Stimulated activated CD8-positive, alpha-beta memory T cell treated with anti-CD3 and anti-CD28 coated beads, Interleukin-7, amount 100 ng/mL, for 1 hour (primary cell): Measurements from ENCODE around the gene ANGPT4.
"Not testable (repeated sequence)": the region's sequence is repeated elsewhere in the genome, so short reads cannot be mapped to it uniquely, and the experiment has no call there.

Source experiments
- DNase-seq, 2 donors: peaks; one replicate each; pipeline ENCODE4 v3.0.0-alpha.2; 2020; ENCODE audit warnings: low read depth in 2 of 2

Gene ANGPT4

GRCh38 chr20:844473-845225, 71.5 kb downstream of the ANGPT4 start:
- DNase-seq: peak; percentile 74 to 81

- no peak for DNase-seq
Measured at GRCh38 chr20:843912-844311, 72.2 kb downstream of the ANGPT4 start.

- no peak for DNase-seq
Measured at GRCh38 chr20:842547-842940, 73.6 kb downstream of the ANGPT4 start.

GRCh38 chr20:841568-842546, 74.3 kb downstream of the ANGPT4 start:
- no peak for DNase-seq

GRCh38 chr20:840858-841567, 75.1 kb downstream of the ANGPT4 start:
- DNase-seq: no peak

- DNase-seq: no peak
Measured at GRCh38 chr20:840503-840857, 75.7 kb downstream of the ANGPT4 start.

- no peak for DNase-seq
Measured at GRCh38 chr20:839626-840025, 76.5 kb downstream of the ANGPT4 start.

GRCh38 chr20:839015-839414, 77.1 kb downstream of the ANGPT4 start:
- DNase-seq: no peak

- DNase-seq: no peak
Measured at GRCh38 chr20:836190-836589, 79.9 kb downstream of the ANGPT4 start.

- no peak for DNase-seq
Measured at GRCh38 chr20:835608-836045, 80.5 kb downstream of the ANGPT4 start.

- DNase-seq: no peak
Measured at GRCh38 chr20:834151-834746, 81.9 kb downstream of the ANGPT4 start.

- peak; percentile 93 to 94 for DNase-seq
Measured at GRCh38 chr20:833450-834150, 82.5 kb downstream of the ANGPT4 start, which contains the start of gene FAM110A. Gene FAM110A, plus strand, starts transcription at chr20:833715. Its CDS starts 11,090 bp downstream, at chr20:844805.

GRCh38 chr20:833121-833449, 83.0 kb downstream of the ANGPT4 start:
- no peak for DNase-seq

- no peak for DNase-seq
Measured at GRCh38 chr20:831956-832355, 84.2 kb downstream of the ANGPT4 start.

- DNase-seq: no peak
Measured at GRCh38 chr20:831251-831650, 84.9 kb downstream of the ANGPT4 start.

- no peak for DNase-seq
Measured at GRCh38 chr20:830011-830521, 86.1 kb downstream of the ANGPT4 start.

- no peak for DNase-seq
Measured at GRCh38 chr20:829551-829950, 86.6 kb downstream of the ANGPT4 start.

- DNase-seq: no peak
Measured at GRCh38 chr20:828987-829386, 87.1 kb downstream of the ANGPT4 start.

GRCh38 chr20:827981-828380, 88.2 kb downstream of the ANGPT4 start:
- DNase-seq: not testable (repeated sequence)

- no peak for DNase-seq
Measured at GRCh38 chr20:826695-827323, 89.3 kb downstream of the ANGPT4 start.
